GM13977 (cell line): ENCODE data around the gene DBNDD2.
A peak's percentile ranks its signal among the peaks of the same experiment; 100 is the strongest.

ENCODE experiments used
- DNase-seq: peaks from one replicate; pipeline ENCODE4 v3.0.0; 2012; ENCODE audit warnings: low spot score
- CTCF ChIP-seq: IDR thresholded peaks from 2 replicates; pipeline ENCODE4 v1.5.1; 2012; ENCODE audit warnings: mild to moderate bottlenecking, control low read depth; ENCODE audit not compliant: insufficient read depth; ENCODE audit errors: extremely low read depth, missing control alignments
- in situ Hi-C: fragments of 300-500 bp; cut with MboI; formaldehyde crosslinking; loops from one replicate; pipeline ENCODE4 v1.12.0; 2022; ENCODE audit warnings: low sequenced_read_pairs, low pct_unique_long_range_greater_than_20kb, mixed read lengths, inconsistent platforms; ENCODE audit not compliant: unreplicated experiment

DBNDD2 gene

GRCh38 chr20:45412653-45413052, 4.6 kb downstream of the DBNDD2 start:
- no peak for TF ChIP-seq CTCF
- in situ Hi-C loops = no loop called here
- no peak for DNase-seq

GRCh38 chr20:45413479-45413878, 5.4 kb downstream of the DBNDD2 start:
- in situ Hi-C loops = no loop called here
- TF ChIP-seq CTCF = no peak
- DNase-seq = no peak

GRCh38 chr20:45415822-45416637, 7.9 kb downstream of the DBNDD2 start, which contains the start of gene PIGT:
Gene PIGT (plus strand): TSS chr20:45416141. CDS start chr20:45416157, 16 bp downstream.
- in situ Hi-C loops = no loop called here
- TF ChIP-seq CTCF = no peak
- peak; percentile 87 for DNase-seq

GRCh38 chr20:45416917-45417316, 8.8 kb downstream of the DBNDD2 start:
- in situ Hi-C loops = no loop called here
- TF ChIP-seq CTCF = no peak
- DNase-seq = no peak

GRCh38 chr20:45419188-45420091, 11.4 kb downstream of the DBNDD2 start:
- peak; percentile 48 for DNase-seq
- TF ChIP-seq CTCF = no peak
- in situ Hi-C loops = no loop called here

- in situ Hi-C loops = no loop called here
- TF ChIP-seq CTCF = no peak
- DNase-seq = no peak
Observed at GRCh38 chr20:45420125-45420524, 12.0 kb downstream of the DBNDD2 start.
